HG02870 (cell line): Measurements from ENCODE around the gene SORCS1.

ENCODE experiments used
- ATAC-seq: cut with Tn5 transposase; IDR thresholded peaks from one replicate; pipeline ENCODE4 v1.9.1; 2021; ENCODE audit warnings: mild to moderate bottlenecking, moderate library complexity; ENCODE audit not compliant: unreplicated experiment

The SORCS1 gene

GRCh38 chr10:106830471-106830870 lies 334.0 kb downstream of the SORCS1 start:
- ATAC-seq = no peak

- ATAC-seq = no peak
These were observed 334.5 kb downstream of the SORCS1 start for GRCh38 chr10:106830006-106830405.

GRCh38 chr10:106826716-106827115 lies 337.8 kb downstream of the SORCS1 start:
- no peak for ATAC-seq

GRCh38 chr10:106825576-106826364 lies 338.7 kb downstream of the SORCS1 start:
- no peak for ATAC-seq

GRCh38 chr10:106820579-106820978 lies 343.9 kb downstream of the SORCS1 start:
- no peak for ATAC-seq

GRCh38 chr10:106819490-106819889 lies 345.0 kb downstream of the SORCS1 start:
- no peak for ATAC-seq

GRCh38 chr10:106816318-106817085 lies 348.0 kb downstream of the SORCS1 start:
- no peak for ATAC-seq

- no peak for ATAC-seq
These were observed 349.0 kb downstream of the SORCS1 start for GRCh38 chr10:106815427-106816043.

GRCh38 chr10:106804992-106805582 lies 359.4 kb downstream of the SORCS1 start:
- ATAC-seq = no peak

- ATAC-seq = no peak
These were observed 361.6 kb downstream of the SORCS1 start for GRCh38 chr10:106802949-106803348.

GRCh38 chr10:106799776-106800175 lies 364.7 kb downstream of the SORCS1 start:
- no peak for ATAC-seq

GRCh38 chr10:106795619-106796018 lies 368.9 kb downstream of the SORCS1 start:
- ATAC-seq = peak; percentile 90

- no peak for ATAC-seq
These were observed 370.9 kb downstream of the SORCS1 start for GRCh38 chr10:106793617-106794016.

GRCh38 chr10:106789623-106790022 lies 374.9 kb downstream of the SORCS1 start:
- no peak for ATAC-seq

- ATAC-seq = no peak
These were observed 375.5 kb downstream of the SORCS1 start for GRCh38 chr10:106788982-106789381.

GRCh38 chr10:106785528-106785927 lies 379.0 kb downstream of the SORCS1 start:
- ATAC-seq = no peak

- ATAC-seq = no peak
These were observed 383.9 kb downstream of the SORCS1 start for GRCh38 chr10:106780632-106781031.

- ATAC-seq = no peak
These were observed 386.7 kb downstream of the SORCS1 start for GRCh38 chr10:106777841-106778240.

GRCh38 chr10:106775127-106775526 lies 389.4 kb downstream of the SORCS1 start:
- ATAC-seq = no peak

- ATAC-seq = no peak
These were observed 391.5 kb downstream of the SORCS1 start for GRCh38 chr10:106772957-106773356.

GRCh38 chr10:106771154-106771553 lies 393.4 kb downstream of the SORCS1 start:
- no peak for ATAC-seq
